H1 (cell line): ENCODE measurements around the gene RRBP1. TPM values are rescaled to one million over a fixed set of nuclear protein-coding genes. Genes with fewer than 3 reads are reported as not detected.

Source experiments
- CTCF ChIA-PET: fragments of 300-600 bp; sonication (Branson Sonifier 250); formaldehyde crosslinking; loops from one replicate; lab custom pipeline; 2021; ENCODE audit not compliant: partially characterized antibody; lab: Charles Lee
- POLR2A ChIA-PET: fragments of 300-600 bp; sonication (Branson Sonifier 250); formaldehyde crosslinking; loops from one replicate; lab custom pipeline; 2021; ENCODE audit warnings: inconsistent platforms; ENCODE audit not compliant: partially characterized antibody; lab: Charles Lee
- DNase-seq, 2 experiments: peaks; one replicate each; pipeline versions ENCODE4 v3.0.0 to v3.0.0-alpha.2; 2010 to 2022; ENCODE audit warnings: low spot score in 2 of 2, low read depth in 1 of 2, mixed read lengths in 1 of 2
- FAIRE-seq: peaks from 2 replicates; lab custom pipeline; 2011; peaks lifted over from hg19 to GRCh38; lab: Jason Lieb, UNC
- H2AFZ ChIP-seq: 2 replicates; pipeline ENCODE4 v1.8.1; 2012; ENCODE audit warnings: low read length, inconsistent platforms
- H2AK5ac ChIP-seq: 2 replicates; pipeline ENCODE4 v1.6.1; 2013; ENCODE audit warnings: low read depth, low read length
- H2BK120ac ChIP-seq: replicated peaks from 2 replicates; pipeline ENCODE3; 2013; ENCODE audit warnings: low read depth, low read length, inconsistent platforms
- H2BK12ac ChIP-seq: 2 replicates; pipeline ENCODE4 v1.6.1; 2013; ENCODE audit warnings: low read depth, low read length
- H2BK15ac ChIP-seq: 2 replicates; pipeline ENCODE4 v1.6.1; 2013; ENCODE audit warnings: low read length
- H2BK20ac ChIP-seq: 2 replicates; pipeline ENCODE4 v1.6.1; 2013; ENCODE audit warnings: low read length
- H2BK5ac ChIP-seq: 2 replicates; pipeline ENCODE4 v1.6.1; 2013; ENCODE audit warnings: low read depth, low read length
- H3K14ac ChIP-seq: 2 replicates; pipeline ENCODE4 v1.6.1; 2013; ENCODE audit warnings: inconsistent platforms; ENCODE audit not compliant: insufficient read length
- H3K18ac ChIP-seq: 2 replicates; pipeline ENCODE4 v1.6.1; 2013; ENCODE audit warnings: low read length; ENCODE audit errors: extremely low read depth
- H3K23ac ChIP-seq: 2 replicates; pipeline ENCODE4 v1.6.1; 2013; ENCODE audit warnings: inconsistent platforms; ENCODE audit not compliant: insufficient read length
- H3K23me2 ChIP-seq: 2 replicates; pipeline ENCODE4 v1.6.1; 2013; ENCODE audit warnings: low read depth, low read length
- H3K27ac ChIP-seq: 2 replicates; pipeline ENCODE4 v1.6.1; 2011; ENCODE audit warnings: low read depth, low read length, inconsistent platforms
- H3K27me3 ChIP-seq, 4 experiments: replicated peaks in 1 of 4; 1 replicate in 1 of 4; 2 replicates in 3 of 4; pipeline versions ENCODE4 v1.6.1 to v1.8.1; 2011 to 2013; ENCODE audit warnings: low read length in 3 of 4, mild to moderate bottlenecking in 3 of 4, inconsistent platforms in 2 of 4, mixed read lengths in 2 of 4, moderate library complexity in 1 of 4; ENCODE audit not compliant: control insufficient read depth in 3 of 4, insufficient read depth in 3 of 4; ENCODE audit errors: extremely low read depth in 1 of 4
- H3K36me3 ChIP-seq, 4 experiments: 2 replicates each; pipeline versions ENCODE4 v1.6.1 to v1.8.1; 2011 to 2013; ENCODE audit warnings: mild to moderate bottlenecking in 4 of 4, low read length in 3 of 4, moderate library complexity in 2 of 4, control low read depth in 1 of 4, inconsistent platforms in 1 of 4; ENCODE audit not compliant: insufficient read depth in 4 of 4, control insufficient read depth in 2 of 4
- H3K4ac ChIP-seq: replicated peaks from 2 replicates; pipeline ENCODE3; 2013; ENCODE audit warnings: low read length, low read depth, mixed read lengths, inconsistent platforms; ENCODE audit not compliant: insufficient read length
- H3K4me1 ChIP-seq, 4 experiments: replicated peaks in 1 of 4; 1 replicate in 1 of 4; 2 replicates in 3 of 4; pipeline versions ENCODE4 v1.6.1 to v1.8.1; 2011 to 2013; ENCODE audit warnings: low read length in 3 of 4, inconsistent platforms in 2 of 4, mixed read lengths in 1 of 4; ENCODE audit not compliant: insufficient read depth in 4 of 4, control insufficient read depth in 3 of 4
- H3K4me2 ChIP-seq, 2 experiments: 2 replicates each; pipeline versions ENCODE4 v1.6.1 to v1.8.1; 2011 to 2013; ENCODE audit warnings: low read depth in 2 of 2, low read length in 2 of 2, control low read depth in 1 of 2, inconsistent platforms in 1 of 2, mild to moderate bottlenecking in 1 of 2; ENCODE audit not compliant: insufficient read depth in 1 of 2
- H3K4me3 ChIP-seq, 4 experiments: fragments of 200-600, 300-600 bp in 1 of 4; sonication (generic), shearing (Covaris generic), sonication (Bioruptor Twin) in 1 of 4; 2 replicates each; pipeline versions ENCODE4 v1.5.1 to v1.8.1; 2011 to 2016; ENCODE audit warnings: low read length in 4 of 4, low read depth in 3 of 4, control low read depth in 2 of 4, inconsistent platforms in 2 of 4, mild to moderate bottlenecking in 2 of 4, mixed read lengths in 1 of 4, moderate library complexity in 1 of 4; ENCODE audit not compliant: insufficient read depth in 2 of 4; ENCODE audit errors: extremely low read depth in 1 of 4
- H3K56ac ChIP-seq: replicated peaks from 2 replicates; pipeline ENCODE3; 2013; ENCODE audit warnings: low read depth, mild to moderate bottlenecking, mixed read lengths, low read length, inconsistent platforms; ENCODE audit not compliant: insufficient read length
- H3K79me1 ChIP-seq: 2 replicates; pipeline ENCODE4 v1.6.1; 2013; ENCODE audit warnings: low read depth, low read length, control low read depth
- H3K79me2 ChIP-seq, 2 experiments: 2 replicates each; pipeline versions ENCODE4 v1.6.1 to v1.8.1; 2012 to 2013; ENCODE audit warnings: low read length in 2 of 2, mild to moderate bottlenecking in 2 of 2, inconsistent platforms in 1 of 2; ENCODE audit not compliant: insufficient read depth in 2 of 2, control insufficient read depth in 1 of 2
- H3K9ac ChIP-seq, 4 experiments: replicated peaks in 1 of 4; 1 replicate in 1 of 4; 2 replicates in 3 of 4; pipeline versions ENCODE4 v1.6.1 to v1.8.1; 2011 to 2013; ENCODE audit warnings: low read depth in 3 of 4, low read length in 3 of 4, control low read depth in 2 of 4, mild to moderate bottlenecking in 2 of 4, moderate library complexity in 2 of 4, inconsistent platforms in 1 of 4; ENCODE audit errors: extremely low read depth in 1 of 4
- H3K9me3 ChIP-seq, 2 experiments: 2 replicates each; pipeline versions ENCODE4 v1.6.1 to v1.8.1; 2012 to 2013; ENCODE audit warnings: mild to moderate bottlenecking in 2 of 2, moderate library complexity in 2 of 2, control low read depth in 1 of 2, inconsistent platforms in 1 of 2, low read depth in 1 of 2, low read length in 1 of 2, mixed read lengths in 1 of 2; ENCODE audit not compliant: insufficient read depth in 2 of 2
- H4K20me1 ChIP-seq, 2 experiments: replicated peaks in 1 of 2; 2 replicates each; pipeline versions ENCODE3 to v1.8.1; 2011 to 2013; ENCODE audit warnings: inconsistent platforms in 2 of 2, low read length in 2 of 2, mild to moderate bottlenecking in 1 of 2; ENCODE audit not compliant: insufficient read depth in 2 of 2, control insufficient read depth in 1 of 2
- H4K5ac ChIP-seq: 2 replicates; pipeline ENCODE4 v1.6.1; 2013; ENCODE audit warnings: low read length, low read depth, mixed read lengths, inconsistent platforms; ENCODE audit not compliant: insufficient read length
- H4K8ac ChIP-seq: 2 replicates; pipeline ENCODE4 v1.8.0; 2013; ENCODE audit warnings: mild to moderate bottlenecking, moderate library complexity, low read length, inconsistent platforms; ENCODE audit not compliant: insufficient read depth; ENCODE audit errors: extremely low read depth
- H4K91ac ChIP-seq: replicated peaks from 2 replicates; pipeline ENCODE3; 2013; ENCODE audit warnings: low read length, mixed read lengths, inconsistent platforms; ENCODE audit not compliant: insufficient read length
- BACH1 ChIP-seq: IDR thresholded peaks from 2 replicates; pipeline ENCODE4 v1.6.1; 2012; ENCODE audit warnings: low read length, improper control_type of control experiment
- JUND ChIP-seq: IDR thresholded peaks from 2 replicates; pipeline ENCODE4 v1.6.1; 2011; ENCODE audit warnings: mild to moderate bottlenecking, improper control_type of control experiment, low read length
- POU5F1 ChIP-seq: IDR thresholded peaks from 2 replicates; pipeline ENCODE4 v1.6.1; 2011; ENCODE audit warnings: low read depth, mild to moderate bottlenecking, low read length, moderate library complexity
- WGBS, 2 experiments: shearing (Covaris generic) in 1 of 2; methylation state at CpG; one replicate each; pipeline versions ENCODE4 v1.1.6 to v1.1.7; 2013 to 2015; ENCODE audit warnings: low lambda C conversion rate in 2 of 2, mixed read lengths in 2 of 2, inconsistent platforms in 1 of 2, low coverage in 1 of 2, missing lambda C conversion rate in 1 of 2; ENCODE audit not compliant: insufficient replicate concordance in 2 of 2, insufficient coverage in 1 of 2, insufficient read length in 1 of 2; ENCODE audit errors: extremely low coverage in 1 of 2, missing lambda C conversion rate in 1 of 2; 5-methylcytosine and 5-hydroxymethylcytosine counted together
- polyA plus RNA-seq, 7 experiments: library from polyadenylated mRNA; depleted of rRNA in 3 of 7; stranded (reverse) in 5 of 7; unstranded in 2 of 7; fragments of >200 nt in 5 of 7; fragments of 200-250 nt in 2 of 7; gene quantifications; 1 replicate in 5 of 7; 2 replicates in 1 of 7; 4 replicates in 1 of 7; pipeline versions ENCODE4 v1.2.1 to v1.2.3, GENCODE V29; 2011 to 2013; ENCODE audit warnings: missing spikeins in 2 of 7, mixed read lengths in 2 of 7
- total RNA-seq: library from RNA; stranded (reverse); fragmentation: NEBNext Ultra II Directional; extraction: Animal tissue kit (Norgen Biotek cat#: 25700); gene quantifications from 2 replicates; pipeline ENCODE4 v1.2.1, GENCODE V29; 2021
- TF ChIP-seq, protein P1 (sequence below): IDR thresholded peaks from 2 replicates; pipeline ENCODE4 v1.6.1; 2011; ENCODE audit warnings: low read depth, mild to moderate bottlenecking, low read length; ENCODE audit not compliant: insufficient read depth

The RRBP1 gene
- total and polyA plus RNA-seq, 2 of the 8 experiments (the other 6 are each of a cell fraction or from before 2014, with no cell fraction given), result 15.9 to 157 TPM

- H4K91ac ChIP-seq, result no peak overlapping the region
- no peaks in the 10 kb centered on the region for H3K4me1 ChIP-seq
- H2AK5ac ChIP-seq, result no peak overlapping the region
- H2BK12ac ChIP-seq, result no peak overlapping the region
- no peak overlapping the region for H3K4me2 ChIP-seq
- H2BK120ac ChIP-seq, result no peak overlapping the region
- H3K27ac ChIP-seq, result no peak overlapping the region
- no peak overlapping the region for H3K4ac ChIP-seq
- H3K4me3 ChIP-seq, result no peak overlapping the region
- H2BK15ac ChIP-seq, result no peak overlapping the region
- H2AFZ ChIP-seq, result no peak overlapping the region
- no peak overlapping the region for H2BK5ac ChIP-seq
- H3K23me2 ChIP-seq, result no peaks in the 10 kb centered on the region
- no peak overlapping the region for H3K56ac ChIP-seq
- H3K27me3 ChIP-seq, result no peaks in the 10 kb centered on the region
- H2BK20ac ChIP-seq, result no peak overlapping the region
- H4K8ac ChIP-seq, result no peak overlapping the region
- no peak overlapping the region for H3K23ac ChIP-seq
- WGBS, 2 experiments, result 82% methylated on average over 6 of the region's 6 CpGs; no CpG with 5 or more reads in 1 of the 2 experiments
- no peak overlapping the region for H4K5ac ChIP-seq
- no peaks in the 10 kb centered on the region for H3K79me2 ChIP-seq
- DNase-seq (no peak), FAIRE-seq (no peak)
- H4K20me1 ChIP-seq, result no peaks in the 10 kb centered on the region
- H3K9me3 ChIP-seq, result no peaks in the 10 kb centered on the region
- CTCF ChIA-PET, result interaction anchor here (1.0 to 2.5 kb wide), 3 partner anchors 12 to 275 kb away, joined by 3 to 13 read pairs (median 3); no protein-coding TSS in a partner anchor
- H3K18ac ChIP-seq, result no peak overlapping the region
- H3K9ac ChIP-seq, result no peak overlapping the region
- TF ChIP-seq JUND (no peak), POU5F1 (no peak), BACH1 (no peak)
- TF ChIP-seq, protein P1, sequence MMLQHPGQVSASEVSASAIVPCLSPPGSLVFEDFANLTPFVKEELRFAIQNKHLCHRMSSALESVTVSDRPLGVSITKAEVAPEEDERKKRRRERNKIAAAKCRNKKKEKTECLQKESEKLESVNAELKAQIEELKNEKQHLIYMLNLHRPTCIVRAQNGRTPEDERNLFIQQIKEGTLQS, result no peak
- H3K36me3 ChIP-seq, result no peaks in the 10 kb centered on the region
- H3K79me1 ChIP-seq, result no peaks in the 10 kb centered on the region
- POLR2A ChIA-PET, result no interaction called here
- no peak overlapping the region for H3K14ac ChIP-seq
These were observed 39.9 kb upstream of the RRBP1 start for GRCh38 chr20:17721802-17722486.
